ENCODE measurements around the gene CFAP74.

The CFAP74 gene

DNA sequence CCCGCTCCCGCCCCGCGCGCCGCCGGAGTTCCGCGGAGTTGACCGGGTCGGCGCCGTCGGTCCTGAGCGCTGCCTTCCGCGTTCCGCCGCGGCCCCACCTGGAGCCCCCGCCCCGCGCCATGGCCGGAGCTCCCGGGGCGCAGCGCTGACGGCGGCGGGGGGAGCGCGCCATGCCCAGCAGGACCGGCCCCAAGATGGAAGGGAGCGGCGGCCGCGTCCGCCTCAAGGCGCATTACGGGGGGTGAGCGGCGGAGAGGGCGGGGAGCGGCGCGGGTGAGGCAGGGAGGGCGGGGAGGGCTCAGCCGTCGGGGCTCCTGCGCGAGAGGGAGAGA is 46.8 kb upstream of the CFAP74 start (continued):
- peak; percentile 35; the same call in 1 of the 2 replicates for TF ChIP-seq GLIS1 (tag by site-specific recombination; IDR thresholded peaks at IDR 0.05)

DNA sequence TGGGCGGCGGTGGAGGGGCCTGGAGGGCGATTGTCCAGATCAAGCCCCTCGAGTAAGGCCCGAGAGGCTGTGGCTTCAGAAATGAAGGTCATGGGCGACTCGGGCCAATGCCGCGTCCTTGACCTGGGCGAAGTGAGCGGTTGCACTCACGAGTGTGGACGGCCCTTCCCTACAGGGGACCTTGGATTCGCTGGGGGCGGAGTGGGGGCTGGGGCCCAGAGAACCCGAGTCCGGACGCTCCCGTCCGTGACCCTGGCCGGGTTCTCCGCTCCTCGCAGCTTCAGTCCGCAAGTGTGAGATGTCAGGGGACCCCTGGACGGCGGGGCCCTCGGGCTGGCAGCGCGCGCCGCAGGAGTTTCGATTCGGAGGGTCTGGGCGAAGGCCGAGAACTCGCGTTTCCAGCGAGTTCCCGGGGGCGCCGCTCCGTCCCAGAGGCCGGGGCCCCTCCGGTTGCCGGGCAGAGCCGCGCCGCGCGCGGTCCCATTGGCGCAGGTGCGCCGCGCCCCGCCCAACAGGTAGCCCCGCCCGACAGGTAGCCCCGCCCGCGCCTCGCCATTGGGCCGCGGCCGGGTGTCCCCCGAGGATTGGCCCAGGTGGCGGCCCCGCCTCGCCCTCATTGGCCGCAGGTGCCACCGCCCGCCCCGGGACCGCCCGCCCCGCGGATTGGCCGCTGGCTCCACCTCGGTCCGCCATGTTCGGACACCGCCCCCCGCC is 46.3 kb upstream of the CFAP74 start, which contains the start of gene PRKCZ:
Gene PRKCZ (plus strand): TSS at position 694 of the 714 bp plus-strand sequence. CDS start 220 bp downstream, outside the sequence.
- Histone ChIP-seq H3K4me3 (ENCODE audit: low read depth, low read length) (peak within 1 kb of the TSS; percentile 75), H3K9me3 (ENCODE audit: control insufficient read depth, insufficient read depth, low read depth, low read length) (no peaks in the 10 kb centered on the region), H3K27ac (ENCODE audit: extremely low read depth, low read depth, low read length) (peak within 1 kb of the TSS; percentile 72), H3K4me1 (ENCODE audit: control insufficient read depth, insufficient read depth, low read length) (no peaks in the 10 kb centered on the region; the same call in 1 of the 2 replicates), H3K36me3 (ENCODE audit: control insufficient read depth in 2 of 2, insufficient read depth in 1 of 2, low read length in 2 of 2) (no peaks in the 10 kb centered on the region)
- POLR2A ChIA-PET: no interaction called here
- CTCF ChIA-PET: interaction anchor here (0.6 to 2.0 kb wide), 5 partner anchors 9 to 125 kb away, joined by 3 to 16 read pairs (median 4); no protein-coding TSS in a partner anchor
- TF ChIP-seq ZNF776 (tag by site-specific recombination; IDR thresholded peaks at IDR 0.05; ENCODE audit: borderline replicate concordance) (no peak), ZNF585B (tag by site-specific recombination; IDR thresholded peaks at IDR 0.05) (no peak), WT1 (tag by site-specific recombination; IDR thresholded peaks at IDR 0.05) (no peak), ZNF416 (tag by site-specific recombination; IDR thresholded peaks at IDR 0.05) (no peak), ZNF16 (tag by site-specific recombination; IDR thresholded peaks at IDR 0.05; ENCODE audit: low read depth) (no peak), ZNF292 (tag by site-specific recombination; IDR thresholded peaks at IDR 0.05; ENCODE audit: borderline replicate concordance, low read depth) (no peak), YY1 (tag by site-specific recombination; IDR thresholded peaks at IDR 0.05) (no peak), HOXA7 (CRISPR knock-in tag; IDR thresholded peaks at IDR 0.05; ENCODE audit: borderline replicate concordance) (no peak), ZNF510 (tag by site-specific recombination; IDR thresholded peaks at IDR 0.05; ENCODE audit: insufficient replicate concordance) (no peak), ZNF324 (tag by site-specific recombination; IDR thresholded peaks at IDR 0.05) (no peak), ZNF404 (tag by site-specific recombination; IDR thresholded peaks at IDR 0.05) (no peak)
- TF ChIP-seq, protein P1, sequence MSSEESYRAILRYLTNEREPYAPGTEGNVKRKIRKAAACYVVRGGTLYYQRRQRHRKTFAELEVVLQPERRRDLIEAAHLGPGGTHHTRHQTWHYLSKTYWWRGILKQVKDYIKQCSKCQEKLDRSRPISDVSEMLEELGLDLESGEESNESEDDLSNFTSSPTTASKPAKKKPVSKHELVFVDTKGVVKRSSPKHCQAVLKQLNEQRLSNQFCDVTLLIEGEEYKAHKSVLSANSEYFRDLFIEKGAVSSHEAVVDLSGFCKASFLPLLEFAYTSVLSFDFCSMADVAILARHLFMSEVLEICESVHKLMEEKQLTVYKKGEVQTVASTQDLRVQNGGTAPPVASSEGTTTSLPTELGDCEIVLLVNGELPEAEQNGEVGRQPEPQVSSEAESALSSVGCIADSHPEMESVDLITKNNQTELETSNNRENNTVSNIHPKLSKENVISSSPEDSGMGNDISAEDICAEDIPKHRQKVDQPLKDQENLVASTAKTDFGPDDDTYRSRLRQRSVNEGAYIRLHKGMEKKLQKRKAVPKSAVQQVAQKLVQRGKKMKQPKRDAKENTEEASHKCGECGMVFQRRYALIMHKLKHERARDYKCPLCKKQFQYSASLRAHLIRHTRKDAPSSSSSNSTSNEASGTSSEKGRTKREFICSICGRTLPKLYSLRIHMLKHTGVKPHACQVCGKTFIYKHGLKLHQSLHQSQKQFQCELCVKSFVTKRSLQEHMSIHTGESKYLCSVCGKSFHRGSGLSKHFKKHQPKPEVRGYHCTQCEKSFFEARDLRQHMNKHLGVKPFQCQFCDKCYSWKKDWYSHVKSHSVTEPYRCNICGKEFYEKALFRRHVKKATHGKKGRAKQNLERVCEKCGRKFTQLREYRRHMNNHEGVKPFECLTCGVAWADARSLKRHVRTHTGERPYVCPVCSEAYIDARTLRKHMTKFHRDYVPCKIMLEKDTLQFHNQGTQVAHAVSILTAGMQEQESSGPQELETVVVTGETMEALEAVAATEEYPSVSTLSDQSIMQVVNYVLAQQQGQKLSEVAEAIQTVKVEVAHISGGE (tag by site-specific recombination; conservative IDR thresholded peaks at IDR 0.05; ENCODE audit: low read depth): no peak
- TF ChIP-seq, protein P2, sequence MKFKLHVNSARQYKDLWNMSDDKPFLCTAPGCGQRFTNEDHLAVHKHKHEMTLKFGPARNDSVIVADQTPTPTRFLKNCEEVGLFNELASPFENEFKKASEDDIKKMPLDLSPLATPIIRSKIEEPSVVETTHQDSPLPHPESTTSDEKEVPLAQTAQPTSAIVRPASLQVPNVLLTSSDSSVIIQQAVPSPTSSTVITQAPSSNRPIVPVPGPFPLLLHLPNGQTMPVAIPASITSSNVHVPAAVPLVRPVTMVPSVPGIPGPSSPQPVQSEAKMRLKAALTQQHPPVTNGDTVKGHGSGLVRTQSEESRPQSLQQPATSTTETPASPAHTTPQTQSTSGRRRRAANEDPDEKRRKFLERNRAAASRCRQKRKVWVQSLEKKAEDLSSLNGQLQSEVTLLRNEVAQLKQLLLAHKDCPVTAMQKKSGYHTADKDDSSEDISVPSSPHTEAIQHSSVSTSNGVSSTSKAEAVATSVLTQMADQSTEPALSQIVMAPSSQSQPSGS (tag by site-specific recombination; IDR thresholded peaks at IDR 0.05; ENCODE audit: low read depth): no peak
- TF ChIP-seq, protein P3, sequence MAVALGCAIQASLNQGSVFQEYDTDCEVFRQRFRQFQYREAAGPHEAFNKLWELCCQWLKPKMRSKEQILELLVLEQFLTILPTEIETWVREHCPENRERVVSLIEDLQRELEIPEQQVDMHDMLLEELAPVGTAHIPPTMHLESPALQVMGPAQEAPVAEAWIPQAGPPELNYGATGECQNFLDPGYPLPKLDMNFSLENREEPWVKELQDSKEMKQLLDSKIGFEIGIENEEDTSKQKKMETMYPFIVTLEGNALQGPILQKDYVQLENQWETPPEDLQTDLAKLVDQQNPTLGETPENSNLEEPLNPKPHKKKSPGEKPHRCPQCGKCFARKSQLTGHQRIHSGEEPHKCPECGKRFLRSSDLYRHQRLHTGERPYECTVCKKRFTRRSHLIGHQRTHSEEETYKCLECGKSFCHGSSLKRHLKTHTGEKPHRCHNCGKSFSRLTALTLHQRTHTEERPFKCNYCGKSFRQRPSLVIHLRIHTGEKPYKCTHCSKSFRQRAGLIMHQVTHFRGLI (tag by site-specific recombination; IDR thresholded peaks at IDR 0.05): no peak
- TF ChIP-seq, protein P4, sequence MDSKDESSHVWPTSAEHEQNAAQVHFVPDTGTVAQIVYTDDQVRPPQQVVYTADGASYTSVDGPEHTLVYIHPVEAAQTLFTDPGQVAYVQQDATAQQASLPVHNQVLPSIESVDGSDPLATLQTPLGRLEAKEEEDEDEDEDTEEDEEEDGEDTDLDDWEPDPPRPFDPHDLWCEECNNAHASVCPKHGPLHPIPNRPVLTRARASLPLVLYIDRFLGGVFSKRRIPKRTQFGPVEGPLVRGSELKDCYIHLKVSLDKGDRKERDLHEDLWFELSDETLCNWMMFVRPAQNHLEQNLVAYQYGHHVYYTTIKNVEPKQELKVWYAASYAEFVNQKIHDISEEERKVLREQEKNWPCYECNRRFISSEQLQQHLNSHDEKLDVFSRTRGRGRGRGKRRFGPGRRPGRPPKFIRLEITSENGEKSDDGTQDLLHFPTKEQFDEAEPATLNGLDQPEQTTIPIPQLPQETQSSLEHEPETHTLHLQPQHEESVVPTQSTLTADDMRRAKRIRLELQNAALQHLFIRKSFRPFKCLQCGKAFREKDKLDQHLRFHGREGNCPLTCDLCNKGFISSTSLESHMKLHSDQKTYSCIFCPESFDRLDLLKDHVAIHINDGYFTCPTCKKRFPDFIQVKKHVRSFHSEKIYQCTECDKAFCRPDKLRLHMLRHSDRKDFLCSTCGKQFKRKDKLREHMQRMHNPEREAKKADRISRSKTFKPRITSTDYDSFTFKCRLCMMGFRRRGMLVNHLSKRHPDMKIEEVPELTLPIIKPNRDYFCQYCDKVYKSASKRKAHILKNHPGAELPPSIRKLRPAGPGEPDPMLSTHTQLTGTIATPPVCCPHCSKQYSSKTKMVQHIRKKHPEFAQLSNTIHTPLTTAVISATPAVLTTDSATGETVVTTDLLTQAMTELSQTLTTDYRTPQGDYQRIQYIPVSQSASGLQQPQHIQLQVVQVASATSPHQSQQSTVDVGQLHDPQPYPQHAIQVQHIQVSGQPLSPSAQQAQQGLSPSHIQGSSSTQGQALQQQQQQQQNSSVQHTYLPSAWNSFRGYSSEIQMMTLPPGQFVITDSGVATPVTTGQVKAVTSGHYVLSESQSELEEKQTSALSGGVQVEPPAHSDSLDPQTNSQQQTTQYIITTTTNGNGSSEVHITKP (tag by site-specific recombination; IDR thresholded peaks at IDR 0.05): peak; percentile 57; the same call in 1 of the 2 replicates
- TF ChIP-seq, protein P5, sequence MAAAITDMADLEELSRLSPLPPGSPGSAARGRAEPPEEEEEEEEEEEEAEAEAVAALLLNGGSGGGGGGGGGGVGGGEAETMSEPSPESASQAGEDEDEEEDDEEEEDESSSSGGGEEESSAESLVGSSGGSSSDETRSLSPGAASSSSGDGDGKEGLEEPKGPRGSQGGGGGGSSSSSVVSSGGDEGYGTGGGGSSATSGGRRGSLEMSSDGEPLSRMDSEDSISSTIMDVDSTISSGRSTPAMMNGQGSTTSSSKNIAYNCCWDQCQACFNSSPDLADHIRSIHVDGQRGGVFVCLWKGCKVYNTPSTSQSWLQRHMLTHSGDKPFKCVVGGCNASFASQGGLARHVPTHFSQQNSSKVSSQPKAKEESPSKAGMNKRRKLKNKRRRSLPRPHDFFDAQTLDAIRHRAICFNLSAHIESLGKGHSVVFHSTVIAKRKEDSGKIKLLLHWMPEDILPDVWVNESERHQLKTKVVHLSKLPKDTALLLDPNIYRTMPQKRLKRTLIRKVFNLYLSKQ (tag by site-specific recombination; IDR thresholded peaks at IDR 0.05; ENCODE audit: borderline replicate concordance): no peak
- TF ChIP-seq, protein P6, sequence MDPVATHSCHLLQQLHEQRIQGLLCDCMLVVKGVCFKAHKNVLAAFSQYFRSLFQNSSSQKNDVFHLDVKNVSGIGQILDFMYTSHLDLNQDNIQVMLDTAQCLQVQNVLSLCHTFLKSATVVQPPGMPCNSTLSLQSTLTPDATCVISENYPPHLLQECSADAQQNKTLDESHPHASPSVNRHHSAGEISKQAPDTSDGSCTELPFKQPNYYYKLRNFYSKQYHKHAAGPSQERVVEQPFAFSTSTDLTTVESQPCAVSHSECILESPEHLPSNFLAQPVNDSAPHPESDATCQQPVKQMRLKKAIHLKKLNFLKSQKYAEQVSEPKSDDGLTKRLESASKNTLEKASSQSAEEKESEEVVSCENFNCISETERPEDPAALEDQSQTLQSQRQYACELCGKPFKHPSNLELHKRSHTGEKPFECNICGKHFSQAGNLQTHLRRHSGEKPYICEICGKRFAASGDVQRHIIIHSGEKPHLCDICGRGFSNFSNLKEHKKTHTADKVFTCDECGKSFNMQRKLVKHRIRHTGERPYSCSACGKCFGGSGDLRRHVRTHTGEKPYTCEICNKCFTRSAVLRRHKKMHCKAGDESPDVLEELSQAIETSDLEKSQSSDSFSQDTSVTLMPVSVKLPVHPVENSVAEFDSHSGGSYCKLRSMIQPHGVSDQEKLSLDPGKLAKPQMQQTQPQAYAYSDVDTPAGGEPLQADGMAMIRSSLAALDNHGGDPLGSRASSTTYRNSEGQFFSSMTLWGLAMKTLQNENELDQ (tag by site-specific recombination; IDR thresholded peaks at IDR 0.05; ENCODE audit: low read depth): no peak
